ENCODE results near the gene SF1. TPM values are rescaled to one million over a fixed set of nuclear protein-coding genes. Genes with fewer than 3 reads are reported as not detected.

The SF1 gene
- total and polyA plus RNA-seq, 2 donors (not counting 3 experiments of a cell fraction or from before 2014, with no cell fraction given), result 95.0 to 342 TPM

DNA sequence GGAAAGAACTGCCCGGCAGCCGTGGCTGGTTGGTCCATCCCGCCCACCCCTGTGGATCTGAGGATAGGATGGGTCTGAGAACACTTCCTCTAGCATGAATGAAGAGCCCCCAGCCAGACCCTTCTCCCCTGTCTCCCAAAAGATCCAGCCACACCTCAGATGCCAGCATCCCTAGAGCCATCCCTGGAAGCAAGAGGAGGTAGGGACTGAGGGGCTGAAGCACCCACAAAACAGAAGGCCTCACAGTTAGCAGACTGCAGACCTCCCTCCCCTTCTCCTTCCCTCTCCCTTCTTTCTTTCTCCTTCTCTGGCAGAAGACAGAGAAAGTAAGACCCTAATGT, 57.0 kb downstream of the SF1 start:
- no TSS peak for BruUV-seq (replicated peaks)
- CTCF ChIA-PET, result interaction anchor here (1.3 to 2.1 kb wide), 2 partner anchors 21 to 33 kb away, joined by 5 to 19 read pairs; no protein-coding TSS in a partner anchor
- DNase-seq (ENCODE audit: low read depth, low spot score) (no peak), FAIRE-seq (no peak)
- H3K4me3 ChIP-seq (replicated peaks in 1 of 3; ENCODE audit: insufficient read depth in 1 of 3, low read depth in 1 of 3, low read length in 3 of 3), result no peak overlapping the region
- H3K9me1 ChIP-seq (replicated peaks; ENCODE audit: control insufficient read depth, extremely low read depth, insufficient read depth, low read length), result no peaks in the 10 kb centered on the region
- POLR2A ChIA-PET, result no interaction called here
- H3K27ac ChIP-seq (ENCODE audit: insufficient read depth, low read depth, low read length), result no peak overlapping the region
- H3K27me3 ChIP-seq (ENCODE audit: control insufficient read depth in 2 of 2, insufficient read depth in 2 of 2, low read length in 2 of 2), result peaks cover 24 to 26% of the 10 kb centered on the region in 2 experiments
- dilution Hi-C loops (cut with MboI; ENCODE audit: extremely low pct_ligation_motif_present, low sequenced_read_pairs), result no loop called here
- TF ChIP-seq JUN (IDR thresholded peaks at IDR 0.05; ENCODE audit: borderline replicate concordance, insufficient read depth, insufficient read length, low read depth), result no peak
- H3K4me2 ChIP-seq (ENCODE audit: insufficient read depth, low read length), result no peak overlapping the region
- H4K20me1 ChIP-seq (replicated peaks; ENCODE audit: control insufficient read depth, extremely low read depth, insufficient read depth, low read length), result no peaks in the 10 kb centered on the region
- no peaks in the 10 kb centered on the region for H3K36me3 ChIP-seq (ENCODE audit: control insufficient read depth in 2 of 2, extremely low read depth in 1 of 2, insufficient read depth in 2 of 2, low read length in 2 of 2)
- no peak overlapping the region for H2AFZ ChIP-seq (ENCODE audit: low read depth, low read length)
- no peak overlapping the region for H3K9ac ChIP-seq (replicated peaks; ENCODE audit: extremely low read depth, insufficient read depth, low read length)
- no peaks in the 10 kb centered on the region for H3K9me3 ChIP-seq (replicated peaks; ENCODE audit: control insufficient read depth, insufficient read depth, low read length)
- H3K79me2 ChIP-seq (ENCODE audit: control insufficient read depth, insufficient read depth, low read length), result no peaks in the 10 kb centered on the region
- intact Hi-C loops (cut with micrococcal nuclease), result no loop called here
- H3K4me1 ChIP-seq (ENCODE audit: control insufficient read depth, extremely low read depth, insufficient read depth, low read length), result no peaks in the 10 kb centered on the region

DNA sequence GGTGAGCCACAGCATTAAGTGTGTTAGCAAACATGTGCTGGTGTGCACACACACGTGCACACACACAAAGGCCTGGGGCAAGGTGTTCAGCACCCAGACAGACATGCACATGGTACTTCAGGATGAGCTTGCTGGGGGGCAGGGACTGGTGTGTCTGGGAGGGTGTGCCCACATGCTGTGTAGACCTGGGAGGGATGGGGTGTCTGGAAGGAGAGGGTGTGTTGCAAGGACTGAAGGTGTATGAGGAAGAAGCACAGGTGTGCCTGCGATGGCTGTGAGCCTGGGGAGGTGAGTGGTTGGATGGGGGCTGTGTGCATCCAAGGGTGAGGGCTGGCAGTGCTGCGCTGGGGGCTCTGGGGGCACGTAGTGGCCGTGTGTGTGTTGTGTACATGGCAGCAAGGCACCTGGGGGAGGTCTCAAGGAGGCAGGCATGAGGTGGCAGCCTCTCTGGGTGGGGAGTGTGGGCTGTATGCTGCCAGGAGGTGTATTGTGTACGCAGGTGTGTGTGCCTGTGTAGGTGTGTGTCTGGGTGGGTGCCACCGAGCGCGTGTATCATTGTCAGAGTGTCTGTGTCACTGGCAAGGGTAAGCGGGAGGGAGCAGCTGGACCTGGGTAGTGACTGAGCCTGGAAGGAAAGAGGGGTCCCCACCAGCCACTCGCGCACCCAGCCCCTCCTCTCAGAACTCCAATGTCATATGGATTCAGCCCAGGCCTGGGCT, 57.5 kb downstream of the SF1 start:
- BruUV-seq (replicated peaks), result no TSS peak
- ChIA-PET POLR2A (no interaction called here), CTCF (interaction anchor here (1.0 kb wide), 1 partner anchor 32 kb away, joined by 3 read pairs; no protein-coding TSS in a partner anchor)
- Histone ChIP-seq H3K9me3 (replicated peaks; ENCODE audit: control insufficient read depth, insufficient read depth, low read length) (no peaks in the 10 kb centered on the region), H3K9me1 (replicated peaks; ENCODE audit: control insufficient read depth, extremely low read depth, insufficient read depth, low read length) (no peaks in the 10 kb centered on the region), H3K27ac (ENCODE audit: insufficient read depth, low read depth, low read length) (no peak overlapping the region), H3K27me3 (ENCODE audit: control insufficient read depth in 2 of 2, insufficient read depth in 2 of 2, low read length in 2 of 2) (peaks cover 26 to 29% of the 10 kb centered on the region in 2 experiments), H3K4me1 (ENCODE audit: control insufficient read depth, extremely low read depth, insufficient read depth, low read length) (no peaks in the 10 kb centered on the region), H3K9ac (replicated peaks; ENCODE audit: extremely low read depth, insufficient read depth, low read length) (no peak overlapping the region), H3K79me2 (ENCODE audit: control insufficient read depth, insufficient read depth, low read length) (no peaks in the 10 kb centered on the region), H4K20me1 (replicated peaks; ENCODE audit: control insufficient read depth, extremely low read depth, insufficient read depth, low read length) (no peaks in the 10 kb centered on the region), H3K36me3 (ENCODE audit: control insufficient read depth in 2 of 2, extremely low read depth in 1 of 2, insufficient read depth in 2 of 2, low read length in 2 of 2) (no peaks in the 10 kb centered on the region), H3K4me3 (replicated peaks in 1 of 3; ENCODE audit: insufficient read depth in 1 of 3, low read depth in 1 of 3, low read length in 3 of 3) (no peak overlapping the region), H3K4me2 (ENCODE audit: insufficient read depth, low read length) (no peak overlapping the region), H2AFZ (ENCODE audit: low read depth, low read length) (no peak overlapping the region)
- DNase-seq (ENCODE audit: low read depth, low spot score) (no peak), FAIRE-seq (no peak)
- TF ChIP-seq, protein P1, sequence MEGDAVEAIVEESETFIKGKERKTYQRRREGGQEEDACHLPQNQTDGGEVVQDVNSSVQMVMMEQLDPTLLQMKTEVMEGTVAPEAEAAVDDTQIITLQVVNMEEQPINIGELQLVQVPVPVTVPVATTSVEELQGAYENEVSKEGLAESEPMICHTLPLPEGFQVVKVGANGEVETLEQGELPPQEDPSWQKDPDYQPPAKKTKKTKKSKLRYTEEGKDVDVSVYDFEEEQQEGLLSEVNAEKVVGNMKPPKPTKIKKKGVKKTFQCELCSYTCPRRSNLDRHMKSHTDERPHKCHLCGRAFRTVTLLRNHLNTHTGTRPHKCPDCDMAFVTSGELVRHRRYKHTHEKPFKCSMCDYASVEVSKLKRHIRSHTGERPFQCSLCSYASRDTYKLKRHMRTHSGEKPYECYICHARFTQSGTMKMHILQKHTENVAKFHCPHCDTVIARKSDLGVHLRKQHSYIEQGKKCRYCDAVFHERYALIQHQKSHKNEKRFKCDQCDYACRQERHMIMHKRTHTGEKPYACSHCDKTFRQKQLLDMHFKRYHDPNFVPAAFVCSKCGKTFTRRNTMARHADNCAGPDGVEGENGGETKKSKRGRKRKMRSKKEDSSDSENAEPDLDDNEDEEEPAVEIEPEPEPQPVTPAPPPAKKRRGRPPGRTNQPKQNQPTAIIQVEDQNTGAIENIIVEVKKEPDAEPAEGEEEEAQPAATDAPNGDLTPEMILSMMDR (IDR thresholded peaks at IDR 0.05; ENCODE audit: extremely low read depth in 1 of 2, insufficient read depth in 1 of 2, low read depth in 1 of 2, low read length in 2 of 2), result no peak
- no peak for TF ChIP-seq JUN (IDR thresholded peaks at IDR 0.05; ENCODE audit: borderline replicate concordance, insufficient read depth, insufficient read length, low read depth)
- TF ChIP-seq POLR2AphosphoS5 (IDR thresholded peaks at IDR 0.05; ENCODE audit: insufficient read depth, low read depth, low read length), result no peak
- TF ChIP-seq GATA2 (IDR thresholded peaks at IDR 0.05; ENCODE audit: insufficient read depth, insufficient read length, low read depth, low read length), result no peak
- TF ChIP-seq MYC (IDR thresholded peaks at IDR 0.05; ENCODE audit: low read depth, low read length), result no peak
- intact Hi-C loops (cut with micrococcal nuclease) (no loop called here), dilution Hi-C loops (cut with MboI; ENCODE audit: extremely low pct_ligation_motif_present, low sequenced_read_pairs) (no loop called here)

All from endothelial cell of umbilical vein (primary cell).